Suprapubic skin (tissue), 3 donors: ENCODE results near the gene TDRD9.

ENCODE experiments used
- POLR2A ChIP-seq, 2 donors: fragments of 450-650 bp; IDR thresholded peaks; one replicate each; pipeline ENCODE4 v1.6.1; 2017; ENCODE audit warnings: antibody characterized with exemption in 2 of 2, mild to moderate bottlenecking in 2 of 2, moderate library complexity in 2 of 2
- TF ChIP-seq, protein P1 (sequence below), 2 donors: fragments of 200-600 bp in 1 of 2; fragments of 450-650 bp in 1 of 2; sonication (generic) in 1 of 2; IDR thresholded peaks; one replicate each; pipeline ENCODE4 v1.5.1; 2016 to 2019; ENCODE audit warnings: antibody characterized with exemption in 2 of 2, mild to moderate bottlenecking in 1 of 2, moderate library complexity in 1 of 2

GRCh38 chr14:104037074-104037473, 108.8 kb downstream of the TDRD9 start:
- TF ChIP-seq, protein P1, sequence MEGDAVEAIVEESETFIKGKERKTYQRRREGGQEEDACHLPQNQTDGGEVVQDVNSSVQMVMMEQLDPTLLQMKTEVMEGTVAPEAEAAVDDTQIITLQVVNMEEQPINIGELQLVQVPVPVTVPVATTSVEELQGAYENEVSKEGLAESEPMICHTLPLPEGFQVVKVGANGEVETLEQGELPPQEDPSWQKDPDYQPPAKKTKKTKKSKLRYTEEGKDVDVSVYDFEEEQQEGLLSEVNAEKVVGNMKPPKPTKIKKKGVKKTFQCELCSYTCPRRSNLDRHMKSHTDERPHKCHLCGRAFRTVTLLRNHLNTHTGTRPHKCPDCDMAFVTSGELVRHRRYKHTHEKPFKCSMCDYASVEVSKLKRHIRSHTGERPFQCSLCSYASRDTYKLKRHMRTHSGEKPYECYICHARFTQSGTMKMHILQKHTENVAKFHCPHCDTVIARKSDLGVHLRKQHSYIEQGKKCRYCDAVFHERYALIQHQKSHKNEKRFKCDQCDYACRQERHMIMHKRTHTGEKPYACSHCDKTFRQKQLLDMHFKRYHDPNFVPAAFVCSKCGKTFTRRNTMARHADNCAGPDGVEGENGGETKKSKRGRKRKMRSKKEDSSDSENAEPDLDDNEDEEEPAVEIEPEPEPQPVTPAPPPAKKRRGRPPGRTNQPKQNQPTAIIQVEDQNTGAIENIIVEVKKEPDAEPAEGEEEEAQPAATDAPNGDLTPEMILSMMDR (IDR thresholded peaks at IDR 0.05): no peak
- no peak for TF ChIP-seq POLR2A (IDR thresholded peaks at IDR 0.05)
